Heart left ventricle (tissue), 16 donors: ENCODE measurements around the gene CAMSAP2. TPM values are rescaled to one million over a fixed set of nuclear protein-coding genes. Genes with fewer than 3 reads are reported as not detected.

Source experiments
- ATAC-seq, 4 donors: fragments of 200-7000 bp; cut with Tn5 transposase; one replicate each; pipeline ENCODE4 v1.9.1; 2020 to 2022; ENCODE audit warnings: moderate library complexity in 4 of 4, mild to moderate bottlenecking in 3 of 4, moderate number of reproducible peaks in 1 of 4
- DNase-seq, 5 donors: peaks; one replicate each; pipeline ENCODE4 v3.0.0-alpha.2; 2020
- H3K27ac ChIP-seq, 12 donors: fragments of 200-600 bp; sonication (generic) in 4 of 12; one replicate each; pipeline versions ENCODE4 v1.5.0 to v1.8.0; 2016 to 2022; ENCODE audit warnings: mild to moderate bottlenecking in 2 of 12
- H3K27me3 ChIP-seq, 9 donors: fragments of 200-600 bp; sonication (generic) in 2 of 9; one replicate each; pipeline versions ENCODE4 v1.5.1 to v1.8.0; 2016 to 2022; ENCODE audit warnings: mild to moderate bottlenecking in 3 of 9
- H3K36me3 ChIP-seq, 9 donors: fragments of 200-600 bp; sonication (generic) in 2 of 9; one replicate each; pipeline versions ENCODE4 v1.5.0 to v1.8.0; 2018 to 2022; ENCODE audit warnings: mild to moderate bottlenecking in 2 of 9
- H3K4me1 ChIP-seq, 12 donors: fragments of 200-600 bp; sonication (generic) in 4 of 12; one replicate each; pipeline versions ENCODE4 v1.5.0 to v1.8.0; 2016 to 2022; ENCODE audit warnings: mild to moderate bottlenecking in 3 of 12
- H3K4me3 ChIP-seq, 12 donors: fragments of 200-600 bp; sonication (generic) in 4 of 12; one replicate each; pipeline versions ENCODE4 v1.5.0 to v1.8.0; 2017 to 2022; ENCODE audit warnings: mild to moderate bottlenecking in 9 of 12, moderate library complexity in 4 of 12
- H3K9me3 ChIP-seq, 12 donors: fragments of 200-600 bp; sonication (generic) in 4 of 12; one replicate each; pipeline versions ENCODE4 v1.5.0 to v1.8.0; 2016 to 2022; ENCODE audit warnings: mild to moderate bottlenecking in 1 of 12
- POLR2A ChIP-seq, 2 donors: fragments of 450-650 bp; IDR thresholded peaks; one replicate each; pipeline ENCODE4 v1.6.1; 2017; ENCODE audit warnings: antibody characterized with exemption in 2 of 2, mild to moderate bottlenecking in 2 of 2, moderate library complexity in 2 of 2
- WGBS, 4 donors: extraction: QIAGEN DNeasy Blood & Tissue Kit in 2 of 4; methylation state at CpG; one replicate each; pipeline versions ENCODE4 v1.1.5 to v1.1.7; 2013 to 2018; 5-methylcytosine and 5-hydroxymethylcytosine counted together
- intact Hi-C, 10 donors: fragments of 100-400 bp; cut with DNase I; formaldehyde crosslinking; loops; one replicate each; pipeline versions ENCODE4 v1.11.1 to v1.14.2; 2022
- polyA plus RNA-seq, 2 donors: library from polyadenylated mRNA; stranded (reverse); fragments of 200-250 nt; gene quantifications; one replicate each; pipeline ENCODE4 v1.2.3, GENCODE V29; 2013
- total RNA-seq, 9 donors: library from RNA; depleted of rRNA in 2 of 9; stranded (reverse); fragments of >200 nt in 2 of 9; fragmentation: NEBNext Ultra II Directional in 3 of 9; extraction: Animal tissue kit (Norgen Biotek cat#: 25700) in 3 of 9; gene quantifications; one replicate each; pipeline versions ENCODE4 v1.1.0 to v1.2.4, GENCODE V29; 2016 to 2023
- TF ChIP-seq, protein P1 (sequence below), 12 donors: fragments of 200-600 bp; sonication (generic) in 4 of 12; IDR thresholded peaks; one replicate each; pipeline versions ENCODE4 v1.5.0 to v1.8.0; 2018 to 2022; ENCODE audit warnings: antibody characterized with exemption in 12 of 12, mild to moderate bottlenecking in 5 of 12
- donor health status: ischemic (EF 13 %, LVEDD 7.1; RV severe dilation, severe dysfunction).
- donor health status: healthy with polysubstance abuse.
- donor health status: DM: no; HTN: yes; CAD: no.
- donor health status: DM: no; HTN: no; CAD: no.
- donor health status: ischemic (EF 25% LVEDD 6.9; RV normal size, moderate dysfunction).
- donor health status: ischemic (EF 25% LVEDD 5.7; RV mildly dilated, moderate dysfunction).
- donor health status: healthy.
- donor health status: DM: yes; HTN: yes; CAD: no.
- donor health status: ischemic (EF 35%, LVEDD 5.7; RV mildly dilated, moderate dysfunction).
- donor health status: nonischemic (EF 11% LVEDD 7.7; RV severe dilation, severe dysfunction).
- donor health status: DM: yes; HTN: yes; CAD: no.
- donor health status: PGD.
- donor health status: ischemic (EF 29% LVEDD 5.4; RV normal size, mild dysfunction).
- donor health status: nonischemic (EF 23%, LVEDD 6.1; RV moderate dilation, normal function).

Gene CAMSAP2
- total and polyA plus RNA-seq, 11 donors, result 7.0 to 53.7 (median 36.1) TPM

DNA sequence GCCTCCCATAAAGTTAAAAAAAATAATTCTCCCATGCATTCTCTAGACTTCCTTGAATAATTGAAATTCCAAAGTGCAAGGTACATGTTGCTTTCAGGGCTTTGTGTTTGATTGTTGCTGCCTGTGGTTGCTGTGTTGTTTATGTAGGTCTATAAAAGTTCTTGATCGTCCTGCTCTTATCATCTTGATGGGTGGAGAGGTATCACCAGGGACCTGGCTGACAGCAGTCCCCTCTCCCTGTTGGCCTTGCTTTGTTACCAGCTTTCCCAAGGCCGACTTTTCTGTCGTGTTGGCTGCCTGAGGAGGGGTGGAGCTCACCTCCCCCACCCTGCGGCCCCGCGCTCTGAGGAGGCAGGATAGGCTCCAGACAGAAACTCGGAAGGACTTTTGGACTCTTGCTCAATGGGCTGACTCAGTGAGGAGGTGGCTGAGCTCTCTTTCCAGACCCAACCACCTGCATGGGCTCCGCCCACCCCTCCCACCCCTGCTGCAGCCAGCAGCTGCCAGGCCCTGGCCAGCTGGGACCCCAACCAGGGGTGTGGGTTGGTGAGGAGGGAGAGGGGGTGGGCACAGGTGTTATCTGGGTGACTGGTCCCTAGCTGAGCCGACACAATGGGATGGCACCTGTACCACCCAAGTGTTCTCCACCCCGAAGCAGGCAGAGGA, 158.0 kb downstream of the CAMSAP2 start:
- Histone ChIP-seq H3K4me1 (peaks cover 0 to 9% (median 3%) of the 10 kb centered on the region in 12 donors), H3K9me3 (no peaks in the 10 kb centered on the region), H3K4me3 (no peak overlapping the region), H3K36me3 (no peaks in the 10 kb centered on the region), H3K27ac (no peak overlapping the region), H3K27me3 (peaks cover 0 to 15% (median 12%) of the 10 kb centered on the region in 9 donors)
- DNase-seq, result no peak
- intact Hi-C loops, result no loop called here
- ATAC-seq, result no peak
- 73 to 90% (median 84%) methylated on average over 10 of the region's 10 CpGs for WGBS, 4 donors
- no peak for TF ChIP-seq POLR2A (IDR thresholded peaks at IDR 0.05)
- TF ChIP-seq, protein P1, sequence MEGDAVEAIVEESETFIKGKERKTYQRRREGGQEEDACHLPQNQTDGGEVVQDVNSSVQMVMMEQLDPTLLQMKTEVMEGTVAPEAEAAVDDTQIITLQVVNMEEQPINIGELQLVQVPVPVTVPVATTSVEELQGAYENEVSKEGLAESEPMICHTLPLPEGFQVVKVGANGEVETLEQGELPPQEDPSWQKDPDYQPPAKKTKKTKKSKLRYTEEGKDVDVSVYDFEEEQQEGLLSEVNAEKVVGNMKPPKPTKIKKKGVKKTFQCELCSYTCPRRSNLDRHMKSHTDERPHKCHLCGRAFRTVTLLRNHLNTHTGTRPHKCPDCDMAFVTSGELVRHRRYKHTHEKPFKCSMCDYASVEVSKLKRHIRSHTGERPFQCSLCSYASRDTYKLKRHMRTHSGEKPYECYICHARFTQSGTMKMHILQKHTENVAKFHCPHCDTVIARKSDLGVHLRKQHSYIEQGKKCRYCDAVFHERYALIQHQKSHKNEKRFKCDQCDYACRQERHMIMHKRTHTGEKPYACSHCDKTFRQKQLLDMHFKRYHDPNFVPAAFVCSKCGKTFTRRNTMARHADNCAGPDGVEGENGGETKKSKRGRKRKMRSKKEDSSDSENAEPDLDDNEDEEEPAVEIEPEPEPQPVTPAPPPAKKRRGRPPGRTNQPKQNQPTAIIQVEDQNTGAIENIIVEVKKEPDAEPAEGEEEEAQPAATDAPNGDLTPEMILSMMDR (IDR thresholded peaks at IDR 0.05), result no peak

DNA sequence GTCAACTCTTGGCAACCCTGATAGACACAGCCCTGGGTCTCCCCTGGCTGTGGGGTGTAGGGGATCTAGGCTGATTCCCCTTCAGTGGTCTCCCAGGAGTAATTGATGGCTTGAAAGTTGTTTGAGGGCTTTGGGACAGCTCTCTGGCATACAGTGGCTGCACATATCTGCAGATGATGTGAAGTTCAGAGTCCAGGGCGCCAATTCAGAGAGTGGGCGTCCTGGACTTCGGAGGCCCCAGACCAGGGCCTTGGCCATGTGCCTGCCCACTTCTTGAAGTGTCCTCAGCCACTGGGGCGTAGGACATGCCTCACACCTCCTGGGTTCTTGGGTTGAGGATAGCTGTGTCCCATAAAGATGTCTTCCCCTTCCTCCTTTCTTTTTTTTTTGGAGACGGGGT, 158.6 kb downstream of the CAMSAP2 start:
- TF ChIP-seq POLR2A (IDR thresholded peaks at IDR 0.05), result no peak
- TF ChIP-seq, protein P1 (IDR thresholded peaks at IDR 0.05), result no peak
- H3K36me3 ChIP-seq, result no peaks in the 10 kb centered on the region
- H3K27ac ChIP-seq, result no peak overlapping the region
- intact Hi-C loops, result no loop called here
- no peak overlapping the region for H3K4me3 ChIP-seq
- WGBS, 4 donors, result 91 to 98% (median 94%) methylated on average over 5 of the region's 5 CpGs
- peaks cover 0 to 3% (median 0%) of the 10 kb centered on the region in 12 donors for H3K4me1 ChIP-seq
- DNase-seq (no peak), ATAC-seq (no peak)
- peaks cover 0 to 9% (median 6%) of the 10 kb centered on the region in 9 donors for H3K27me3 ChIP-seq
- H3K9me3 ChIP-seq, result no peaks in the 10 kb centered on the region

DNA sequence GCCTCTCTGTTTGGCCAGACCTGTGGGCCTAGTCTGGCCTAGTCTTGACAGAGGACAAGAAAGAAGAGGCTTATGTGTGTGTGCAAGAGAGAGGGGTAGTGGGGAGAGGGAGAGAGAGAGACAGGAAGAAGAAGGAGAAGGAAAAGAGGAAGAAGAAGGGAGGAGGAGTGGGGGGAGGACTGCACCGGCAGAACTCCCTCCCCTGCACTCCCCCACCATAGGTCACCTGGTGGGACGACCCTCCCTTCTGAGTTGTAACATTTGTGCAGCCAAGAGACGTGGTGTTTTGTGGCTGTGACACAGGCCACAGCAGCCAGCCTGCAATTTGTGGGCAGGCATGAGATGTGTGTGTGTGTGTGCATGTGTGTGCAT, 160.3 kb downstream of the CAMSAP2 start:
- intact Hi-C loops, result no loop called here
- no peaks in the 10 kb centered on the region for H3K36me3 ChIP-seq
- H3K27ac ChIP-seq, result no peak overlapping the region
- no peak overlapping the region for H3K4me3 ChIP-seq
- DNase-seq (no peak), ATAC-seq (no peak)
- no peaks in the 10 kb centered on the region for H3K9me3 ChIP-seq
- WGBS, 4 donors, result 50 to 71% (median 61%) methylated on average over 3 of the region's 3 CpGs
- TF ChIP-seq, protein P1 (IDR thresholded peaks at IDR 0.05), result no peak
- TF ChIP-seq POLR2A (IDR thresholded peaks at IDR 0.05), result no peak
- H3K27me3 ChIP-seq, result peaks cover 0 to 4% (median 0%) of the 10 kb centered on the region in 9 donors
- H3K4me1 ChIP-seq, result peaks cover 0 to under 1% (median 0%) of the 10 kb centered on the region in 12 donors

DNA sequence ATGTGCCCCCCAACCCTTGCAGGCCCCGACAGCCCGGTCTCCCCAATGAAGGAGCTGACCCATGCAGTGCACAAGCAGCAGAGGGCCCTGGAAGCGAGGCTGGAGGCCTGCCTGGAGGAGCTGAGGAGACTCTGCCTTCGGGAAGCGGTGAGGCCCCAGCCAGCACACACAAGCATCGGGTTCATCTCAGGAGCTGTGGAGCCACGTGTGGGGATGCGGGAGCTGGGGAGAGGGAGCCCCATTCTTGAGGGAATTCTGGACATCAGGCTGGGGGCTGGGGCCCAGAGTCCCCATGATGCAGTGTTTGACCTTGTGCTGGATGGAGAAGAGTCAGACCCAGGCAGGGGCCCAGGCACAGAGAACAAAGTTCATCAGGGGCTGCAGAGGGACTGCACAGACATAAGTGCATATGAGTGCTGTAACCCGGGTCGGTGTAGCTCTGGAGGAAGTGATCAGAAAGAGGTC, 160.8 kb downstream of the CAMSAP2 start:
- H3K4me1 ChIP-seq, result peaks cover 0 to 4% (median 0%) of the 10 kb centered on the region in 12 donors
- 88 to 91% (median 90%) methylated on average over 7 to 10 of the region's 10 CpGs for WGBS, 4 donors
- H3K27me3 ChIP-seq, result peaks cover 0 to 4% (median 0%) of the 10 kb centered on the region in 9 donors
- intact Hi-C loops, result no loop called here
- no peaks in the 10 kb centered on the region for H3K36me3 ChIP-seq
- no peak for TF ChIP-seq POLR2A (IDR thresholded peaks at IDR 0.05)
- TF ChIP-seq, protein P1 (IDR thresholded peaks at IDR 0.05), result no peak
- ATAC-seq (no peak), DNase-seq (no peak)
- no peaks in the 10 kb centered on the region for H3K9me3 ChIP-seq
- H3K27ac ChIP-seq, result no peak overlapping the region
- no peak overlapping the region for H3K4me3 ChIP-seq
